ENCODE data around the gene EFS.

The EFS gene, protein sequence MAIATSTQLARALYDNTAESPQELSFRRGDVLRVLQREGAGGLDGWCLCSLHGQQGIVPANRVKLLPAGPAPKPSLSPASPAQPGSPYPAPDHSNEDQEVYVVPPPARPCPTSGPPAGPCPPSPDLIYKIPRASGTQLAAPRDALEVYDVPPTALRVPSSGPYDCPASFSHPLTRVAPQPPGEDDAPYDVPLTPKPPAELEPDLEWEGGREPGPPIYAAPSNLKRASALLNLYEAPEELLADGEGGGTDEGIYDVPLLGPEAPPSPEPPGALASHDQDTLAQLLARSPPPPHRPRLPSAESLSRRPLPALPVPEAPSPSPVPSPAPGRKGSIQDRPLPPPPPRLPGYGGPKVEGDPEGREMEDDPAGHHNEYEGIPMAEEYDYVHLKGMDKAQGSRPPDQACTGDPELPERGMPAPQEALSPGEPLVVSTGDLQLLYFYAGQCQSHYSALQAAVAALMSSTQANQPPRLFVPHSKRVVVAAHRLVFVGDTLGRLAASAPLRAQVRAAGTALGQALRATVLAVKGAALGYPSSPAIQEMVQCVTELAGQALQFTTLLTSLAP

DNA sequence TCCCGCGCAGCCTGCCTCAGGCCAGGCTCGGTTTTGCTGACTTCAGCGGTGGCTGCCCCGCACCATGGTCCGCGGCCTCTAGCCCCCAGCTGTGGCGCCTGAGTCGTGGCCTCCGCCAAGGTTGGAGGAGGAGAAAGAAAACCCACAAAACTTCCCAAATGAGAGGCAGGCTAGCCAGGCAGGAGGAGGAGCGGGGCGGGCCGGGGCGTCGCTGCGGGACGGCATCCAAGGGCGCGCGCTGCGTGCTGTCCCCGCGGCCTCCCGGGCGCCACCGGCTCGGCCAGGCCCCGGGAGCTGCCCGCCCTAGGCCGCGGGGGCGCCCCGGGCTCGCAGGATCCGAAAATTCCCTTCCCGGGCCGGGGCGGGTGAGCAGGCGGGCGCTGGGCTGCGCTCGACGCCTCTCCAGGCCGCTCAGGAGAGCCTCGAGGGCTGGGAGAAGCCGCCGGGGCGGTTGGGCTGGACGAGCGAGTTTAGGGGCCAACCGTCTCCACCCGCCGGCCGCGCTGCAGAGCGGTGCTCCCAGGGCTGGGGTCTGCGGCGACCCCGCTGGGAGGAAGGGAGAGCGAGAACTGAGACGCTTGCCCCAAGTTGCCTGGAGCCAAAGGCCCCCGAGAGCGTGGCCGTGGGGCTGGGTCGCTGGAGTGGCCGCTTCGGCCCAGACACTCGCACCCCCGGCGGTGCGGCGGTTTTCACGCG is at the start of gene EFS:
Gene EFS, minus strand, starts transcription at position 137 of the 696 bp plus-strand sequence. CDS start 147 bp downstream, outside the sequence.
- TF ChIP-seq, protein P1, sequence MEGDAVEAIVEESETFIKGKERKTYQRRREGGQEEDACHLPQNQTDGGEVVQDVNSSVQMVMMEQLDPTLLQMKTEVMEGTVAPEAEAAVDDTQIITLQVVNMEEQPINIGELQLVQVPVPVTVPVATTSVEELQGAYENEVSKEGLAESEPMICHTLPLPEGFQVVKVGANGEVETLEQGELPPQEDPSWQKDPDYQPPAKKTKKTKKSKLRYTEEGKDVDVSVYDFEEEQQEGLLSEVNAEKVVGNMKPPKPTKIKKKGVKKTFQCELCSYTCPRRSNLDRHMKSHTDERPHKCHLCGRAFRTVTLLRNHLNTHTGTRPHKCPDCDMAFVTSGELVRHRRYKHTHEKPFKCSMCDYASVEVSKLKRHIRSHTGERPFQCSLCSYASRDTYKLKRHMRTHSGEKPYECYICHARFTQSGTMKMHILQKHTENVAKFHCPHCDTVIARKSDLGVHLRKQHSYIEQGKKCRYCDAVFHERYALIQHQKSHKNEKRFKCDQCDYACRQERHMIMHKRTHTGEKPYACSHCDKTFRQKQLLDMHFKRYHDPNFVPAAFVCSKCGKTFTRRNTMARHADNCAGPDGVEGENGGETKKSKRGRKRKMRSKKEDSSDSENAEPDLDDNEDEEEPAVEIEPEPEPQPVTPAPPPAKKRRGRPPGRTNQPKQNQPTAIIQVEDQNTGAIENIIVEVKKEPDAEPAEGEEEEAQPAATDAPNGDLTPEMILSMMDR (IDR thresholded peaks at IDR 0.05; ENCODE audit: borderline replicate concordance, control extremely low read depth, extremely low read depth, insufficient read depth, missing control alignments): no peak
- no peak for DNase-seq (ENCODE audit: low spot score)
- in situ Hi-C loops (cut with MboI; ENCODE audit: low sequenced_read_pairs, unreplicated experiment): no loop called here

GRCh38 chr14:23414254-23414653 is 49.3 kb upstream of the EFS start:
- TF ChIP-seq, protein P1 (IDR thresholded peaks at IDR 0.05; ENCODE audit: borderline replicate concordance, control extremely low read depth, extremely low read depth, insufficient read depth, missing control alignments): no peak
- in situ Hi-C loops (cut with MboI; ENCODE audit: low sequenced_read_pairs, unreplicated experiment): no loop called here
- no peak for DNase-seq (ENCODE audit: low spot score)

DNA sequence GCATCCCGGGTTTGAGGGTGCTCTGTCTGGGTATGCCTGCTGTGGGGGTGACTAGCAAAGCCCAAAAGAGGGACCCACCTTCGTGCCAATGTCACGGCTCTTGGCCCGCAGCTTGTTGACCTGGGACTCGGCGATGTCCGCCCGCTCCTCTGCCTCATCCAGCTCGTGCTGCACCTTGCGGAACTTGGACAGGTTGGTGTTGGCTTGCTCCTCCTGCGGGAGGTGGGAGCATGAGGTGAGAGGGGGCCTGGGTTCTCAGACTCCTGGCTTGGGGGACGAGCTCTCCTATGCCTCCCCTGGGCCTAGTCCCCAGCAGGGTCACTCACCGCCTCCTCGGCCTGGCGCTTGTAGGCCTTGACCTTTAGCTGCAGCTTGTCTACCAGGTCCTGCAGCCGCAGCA is 48.7 kb upstream of the EFS start:
- TF ChIP-seq, protein P1 (IDR thresholded peaks at IDR 0.05; ENCODE audit: borderline replicate concordance, control extremely low read depth, extremely low read depth, insufficient read depth, missing control alignments): no peak
- in situ Hi-C loops (cut with MboI; ENCODE audit: low sequenced_read_pairs, unreplicated experiment): no loop called here
- DNase-seq (ENCODE audit: low spot score): no peak

GRCh38 chr14:23411563-23412525 is 46.9 kb upstream of the EFS start:
- TF ChIP-seq, protein P1 (IDR thresholded peaks at IDR 0.05; ENCODE audit: borderline replicate concordance, control extremely low read depth, extremely low read depth, insufficient read depth, missing control alignments): no peak
- in situ Hi-C loops (cut with MboI; ENCODE audit: low sequenced_read_pairs, unreplicated experiment): no loop called here
- DNase-seq (ENCODE audit: low spot score): no peak

DNA sequence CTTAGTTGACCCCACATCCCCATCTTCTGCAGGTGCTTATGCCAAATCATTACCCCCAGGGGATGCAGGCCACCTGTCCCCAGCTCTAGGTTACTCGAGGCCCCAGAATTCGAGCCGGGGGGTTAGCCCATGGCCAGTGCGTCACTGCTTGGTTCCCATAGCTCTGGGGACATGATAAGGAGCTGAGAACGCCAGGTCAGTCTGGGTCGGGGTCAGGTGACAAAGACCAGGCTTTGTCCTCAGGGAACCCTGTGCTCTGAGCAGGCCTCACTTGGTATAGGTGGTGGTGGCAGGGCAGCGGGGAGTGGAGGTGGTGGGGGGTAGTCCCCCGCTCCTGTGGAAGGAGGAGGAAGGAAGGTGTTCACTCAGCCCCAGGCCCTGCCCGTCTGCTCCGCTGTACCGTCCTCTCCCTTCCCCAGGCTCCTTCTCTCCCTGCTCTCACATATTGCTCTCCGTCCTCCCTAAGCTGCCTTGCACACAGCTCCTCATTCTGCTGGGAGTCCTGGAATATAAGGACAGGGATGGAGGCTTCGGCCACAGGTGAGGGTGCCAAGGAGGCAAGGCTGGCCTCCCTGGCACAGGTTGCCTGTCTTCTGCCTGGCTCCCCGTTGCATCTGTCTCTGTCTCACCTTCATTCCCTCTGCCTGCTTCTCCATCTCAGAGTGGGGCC is 45.1 kb upstream of the EFS start:
- in situ Hi-C loops (cut with MboI; ENCODE audit: low sequenced_read_pairs, unreplicated experiment): no loop called here
- TF ChIP-seq, protein P1 (IDR thresholded peaks at IDR 0.05; ENCODE audit: borderline replicate concordance, control extremely low read depth, extremely low read depth, insufficient read depth, missing control alignments): no peak
- DNase-seq (ENCODE audit: low spot score): no peak
